HG02623 (cell line): Measurements from ENCODE around the gene S100G.

Experiments
- ATAC-seq: cut with Tn5 transposase; IDR thresholded peaks from one replicate; pipeline ENCODE4 v1.9.1; 2021; ENCODE audit warnings: moderate library complexity; ENCODE audit not compliant: unreplicated experiment

Gene S100G

DNA sequence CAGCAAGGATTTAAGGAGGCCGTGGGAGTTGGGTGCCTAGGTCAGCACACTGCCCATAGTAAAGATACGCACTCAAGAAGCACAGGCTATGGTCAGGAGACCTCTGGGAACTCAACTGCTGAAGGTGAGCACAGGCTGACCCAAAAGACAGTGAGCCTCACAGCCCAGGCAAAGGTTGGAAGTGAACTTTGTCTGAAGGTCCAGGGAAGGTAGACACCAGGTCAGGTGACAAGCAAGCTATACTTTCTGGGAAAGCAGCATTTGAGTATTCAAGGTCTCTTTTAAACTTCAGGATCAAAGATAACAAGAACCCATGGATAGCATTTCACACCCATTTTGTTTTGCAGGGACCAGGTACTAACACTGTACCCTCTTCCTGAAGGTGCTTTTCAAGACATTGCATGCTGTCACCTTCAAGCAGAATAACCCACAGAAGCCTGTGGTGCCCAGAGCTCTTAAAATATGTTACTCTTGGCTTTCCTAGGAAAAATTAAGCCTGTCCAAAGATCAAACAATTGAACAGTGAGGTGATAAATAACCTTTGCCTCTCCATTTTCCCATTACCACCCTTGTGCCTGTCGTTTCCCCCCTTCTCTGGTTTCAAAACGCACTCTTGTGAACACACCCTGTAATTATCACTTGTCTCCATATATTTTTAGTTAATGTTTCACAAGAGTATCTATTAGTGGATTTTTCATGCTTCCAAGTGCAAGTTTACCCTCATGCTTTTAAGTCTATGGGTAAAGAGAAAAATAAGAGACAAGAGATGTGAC, 3.4 kb upstream of the S100G start:
- ATAC-seq = no peak

- no peak for ATAC-seq
Observed at GRCh38 chrX:16651391-16652024, 1.6 kb downstream of the S100G start.

DNA sequence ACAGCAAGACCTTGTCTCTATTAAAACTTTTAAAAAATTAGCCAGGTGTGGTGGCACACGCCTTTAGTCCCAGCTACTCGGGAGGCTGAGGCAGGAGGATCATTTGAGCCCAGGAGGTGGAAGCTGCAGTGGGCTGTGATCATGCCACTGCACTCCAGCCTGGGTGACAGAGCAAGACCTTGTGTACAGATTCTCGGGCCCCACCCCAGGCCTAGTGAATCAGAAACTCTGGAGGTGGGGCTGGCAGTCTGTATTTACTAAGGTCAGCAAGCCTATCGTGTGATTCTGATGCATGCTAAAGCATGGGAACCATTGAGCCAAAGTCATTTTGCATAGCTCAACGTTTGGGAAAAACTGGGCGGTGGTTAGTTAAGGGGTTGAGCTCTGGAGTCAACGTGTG, 3.5 kb downstream of the S100G start:
- ATAC-seq = no peak

GRCh38 chrX:16654093-16654492, 4.1 kb downstream of the S100G start:
- ATAC-seq = no peak

- ATAC-seq = no peak
Observed at GRCh38 chrX:16658284-16658683, 8.3 kb downstream of the S100G start.

- no peak for ATAC-seq
Observed at GRCh38 chrX:16659321-16659720, 9.4 kb downstream of the S100G start.

DNA sequence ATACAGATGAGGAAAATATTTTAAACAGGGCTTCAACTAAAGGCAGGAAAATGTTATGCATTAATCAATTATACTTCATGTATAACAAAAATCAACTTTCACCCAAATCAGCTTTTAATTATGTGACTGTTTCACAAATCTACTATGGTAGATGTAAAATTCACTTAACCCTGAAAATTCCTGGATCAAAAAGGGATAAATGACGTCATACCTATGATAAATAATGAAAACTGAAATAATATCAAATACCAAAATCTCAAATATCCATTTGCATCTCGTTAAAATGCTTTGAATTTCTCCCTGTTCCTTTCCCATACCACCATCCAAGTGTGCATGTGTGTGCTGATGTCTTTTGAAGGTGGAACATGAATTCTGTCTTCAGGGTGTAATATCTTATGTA, 11.5 kb downstream of the S100G start:
- ATAC-seq = no peak

DNA sequence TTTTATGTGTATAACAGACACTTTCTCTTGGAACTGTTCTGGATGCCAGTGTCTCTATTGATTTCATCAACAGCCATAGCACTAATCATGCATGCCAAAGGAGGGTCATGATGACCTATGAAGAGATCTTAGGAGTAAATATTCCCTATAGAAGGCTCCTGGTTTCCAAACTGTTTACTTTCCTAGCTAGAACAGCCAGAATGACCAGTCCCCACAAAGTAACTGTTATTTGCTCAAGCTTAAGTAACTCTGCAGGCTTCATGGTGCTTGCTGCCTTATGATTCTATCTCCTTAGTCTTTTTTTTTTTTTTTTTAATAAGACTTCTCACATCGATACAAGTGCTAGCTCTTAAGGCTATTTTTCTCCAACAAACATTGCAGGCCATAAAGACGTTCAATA, 12.4 kb downstream of the S100G start:
- ATAC-seq = no peak

DNA sequence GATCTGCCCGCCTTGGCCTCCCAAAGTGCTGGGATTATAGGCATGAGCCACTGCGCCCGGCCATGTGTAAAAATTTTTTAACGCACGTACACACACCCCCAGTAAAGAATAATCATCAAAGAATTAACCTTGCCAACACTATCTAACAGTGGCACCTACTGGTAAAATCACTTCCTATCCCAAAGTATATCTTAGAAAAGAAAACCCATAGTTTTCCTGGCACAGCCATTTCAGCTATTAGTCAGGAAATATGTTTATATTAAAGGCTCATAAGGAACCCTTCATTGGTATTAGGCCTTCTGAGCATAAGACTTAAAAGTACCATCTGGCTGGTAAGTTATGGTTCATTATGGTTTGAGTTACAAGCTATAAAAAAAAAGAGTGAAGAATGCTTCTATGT, 14.1 kb downstream of the S100G start:
- ATAC-seq = no peak

DNA sequence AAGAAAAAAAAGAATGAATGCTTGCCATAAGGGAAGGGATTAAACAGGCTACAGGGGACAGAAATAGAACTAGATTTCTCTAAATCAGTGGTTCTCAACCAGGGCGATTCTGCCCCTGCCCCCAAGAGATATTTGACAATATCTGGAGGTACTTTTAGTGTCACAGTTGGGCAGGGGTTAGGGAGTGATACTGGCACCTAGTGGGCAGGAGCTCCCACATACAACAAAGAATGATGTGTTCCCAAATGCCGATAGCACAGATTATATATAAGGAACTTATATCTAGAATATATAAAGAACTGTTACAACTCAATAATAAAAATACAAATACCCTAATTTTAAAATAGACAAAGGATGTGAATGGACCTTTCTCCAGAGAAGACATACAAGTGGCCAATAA, 14.7 kb downstream of the S100G start:
- no peak for ATAC-seq

- no peak for ATAC-seq
Observed at GRCh38 chrX:16665089-16665488, 15.1 kb downstream of the S100G start.

DNA sequence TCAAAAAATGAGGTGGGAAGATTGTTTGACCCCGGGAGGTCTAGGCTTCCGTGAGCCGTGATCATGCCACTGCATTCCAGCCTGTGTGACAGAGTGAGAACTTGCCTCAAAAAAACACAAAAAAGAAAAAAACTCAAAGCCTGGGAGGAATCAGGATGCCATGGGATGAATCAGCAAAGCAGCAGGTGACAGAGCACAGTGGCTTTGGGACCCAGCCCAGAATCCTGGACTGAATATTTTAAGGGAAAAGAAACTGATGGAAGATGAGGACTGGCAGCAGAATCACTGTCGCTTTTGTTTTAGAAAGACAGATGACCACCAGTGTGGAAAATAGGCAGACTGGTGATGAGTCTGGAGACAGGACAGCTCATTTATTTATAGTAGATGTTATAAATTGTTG, 16.6 kb downstream of the S100G start:
- no peak for ATAC-seq

GRCh38 chrX:16671005-16671404, 21.0 kb downstream of the S100G start:
- no peak for ATAC-seq

DNA sequence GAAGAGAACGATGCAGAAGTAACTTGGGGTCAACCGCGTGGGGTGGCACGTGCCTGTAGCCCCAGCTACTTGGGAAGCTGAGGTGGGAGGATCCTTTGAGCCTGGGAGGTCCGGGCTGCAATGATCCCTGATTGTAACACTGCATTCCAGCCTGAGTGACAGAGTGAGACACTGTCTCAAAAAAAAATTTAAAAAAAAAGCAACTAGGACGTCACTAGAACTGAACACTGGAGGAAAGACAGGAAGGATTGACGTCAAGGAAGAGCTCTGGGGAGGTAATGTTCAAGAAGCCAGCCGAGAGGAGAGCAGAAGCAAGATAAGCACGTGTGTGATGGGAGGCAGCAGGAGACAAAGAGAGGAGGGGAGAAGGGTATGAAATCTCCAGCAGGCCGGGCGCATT, 28.7 kb downstream of the S100G start:
- no peak for ATAC-seq

GRCh38 chrX:16683007-16683664, 33.2 kb downstream of the S100G start:
- ATAC-seq = no peak

- no peak for ATAC-seq
Observed at GRCh38 chrX:16687514-16687913, 37.6 kb downstream of the S100G start.

DNA sequence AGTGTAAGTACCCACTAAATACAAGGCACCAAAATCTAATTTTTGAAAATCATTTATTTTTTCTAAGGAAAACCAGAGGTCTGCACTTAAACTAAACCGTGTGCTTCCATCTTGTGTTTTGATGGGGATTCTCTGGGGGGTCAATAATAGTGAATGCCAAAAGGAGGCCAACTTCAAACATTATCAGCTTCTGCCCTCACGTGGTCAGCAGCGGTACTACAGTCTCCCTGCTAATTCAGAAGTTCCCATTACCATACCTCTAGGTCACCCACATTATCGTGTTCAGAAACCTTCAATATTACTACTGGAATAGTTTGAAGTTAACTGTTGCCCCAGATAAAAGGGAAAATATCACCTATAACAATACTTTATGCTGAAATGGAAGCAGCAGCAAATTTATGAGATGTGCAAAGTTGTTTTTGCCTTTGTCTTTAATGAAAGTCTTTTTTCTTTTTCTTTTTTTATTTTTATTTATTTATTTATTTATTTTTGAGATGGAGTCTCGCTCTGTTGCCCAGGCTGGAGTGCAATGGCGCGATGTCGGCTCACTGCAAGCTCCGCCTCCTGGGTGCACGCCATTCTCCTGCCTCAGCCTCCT, 45.2 kb downstream of the S100G start:
- no peak for ATAC-seq

- ATAC-seq = no peak
Observed at GRCh38 chrX:16696956-16697355, 47.0 kb downstream of the S100G start.

- ATAC-seq = no peak
Observed at GRCh38 chrX:16699389-16699788, 49.4 kb downstream of the S100G start.

GRCh38 chrX:16700734-16701133, 50.8 kb downstream of the S100G start:
- ATAC-seq = no peak

- no peak for ATAC-seq
Observed at GRCh38 chrX:16702700-16703599, 53.0 kb downstream of the S100G start.
